HG03108 (cell line): ENCODE data around the gene RAB11FIP5.
"Not testable (repeated sequence)": the region's sequence is repeated elsewhere in the genome, so short reads cannot be mapped to it uniquely, and the experiment has no call there.

Source experiments
- ATAC-seq: cut with Tn5 transposase; IDR thresholded peaks from one replicate; pipeline ENCODE4 v1.9.1; 2021; ENCODE audit warnings: moderate library complexity; ENCODE audit not compliant: unreplicated experiment

RAB11FIP5 gene

GRCh38 chr2:73112913-73113854 lies at the start of gene RAB11FIP5:
TSS of gene RAB11FIP5 (minus strand) at chr2:73112948. CDS start at chr2:73112777, 171 bp downstream.
- peak; percentile 71 for ATAC-seq

- no peak for ATAC-seq
Measured at GRCh38 chr2:73156539-73157124, 43.9 kb upstream of the RAB11FIP5 start.

- no peak for ATAC-seq
Measured at GRCh38 chr2:73142937-73143336, 30.2 kb upstream of the RAB11FIP5 start.

GRCh38 chr2:73141896-73142295 lies 29.1 kb upstream of the RAB11FIP5 start:
- no peak for ATAC-seq

- no peak for ATAC-seq
Measured at GRCh38 chr2:73135236-73135635, 22.5 kb upstream of the RAB11FIP5 start.

GRCh38 chr2:73134471-73134870 lies 21.7 kb upstream of the RAB11FIP5 start:
- no peak for ATAC-seq

GRCh38 chr2:73133566-73134197 lies 20.9 kb upstream of the RAB11FIP5 start:
- ATAC-seq, result no peak

GRCh38 chr2:73131807-73132206 lies 19.1 kb upstream of the RAB11FIP5 start:
- no peak for ATAC-seq

GRCh38 chr2:73130790-73131189 lies 18.0 kb upstream of the RAB11FIP5 start:
- ATAC-seq, result no peak

- no peak for ATAC-seq
Measured at GRCh38 chr2:73128841-73129535, 16.2 kb upstream of the RAB11FIP5 start.

- no peak for ATAC-seq
Measured at GRCh38 chr2:73122536-73122935, 9.8 kb upstream of the RAB11FIP5 start.

- ATAC-seq, result not testable (repeated sequence)
Measured at GRCh38 chr2:73119611-73120239, 7.0 kb upstream of the RAB11FIP5 start.

GRCh38 chr2:73117441-73117840 lies 4.7 kb upstream of the RAB11FIP5 start:
- no peak for ATAC-seq

- ATAC-seq, result no peak
Measured at GRCh38 chr2:73116182-73116960, 3.6 kb upstream of the RAB11FIP5 start.

GRCh38 chr2:73114273-73114867 lies 1.6 kb upstream of the RAB11FIP5 start:
- no peak for ATAC-seq

- peak; percentile 30 for ATAC-seq
Measured at GRCh38 chr2:73112026-73112912, 479 bp downstream of the RAB11FIP5 start.

GRCh38 chr2:73111073-73112025 lies 1.4 kb downstream of the RAB11FIP5 start:
- no peak for ATAC-seq
